Measurements from ENCODE around the gene STK38L.

STK38L gene

DNA sequence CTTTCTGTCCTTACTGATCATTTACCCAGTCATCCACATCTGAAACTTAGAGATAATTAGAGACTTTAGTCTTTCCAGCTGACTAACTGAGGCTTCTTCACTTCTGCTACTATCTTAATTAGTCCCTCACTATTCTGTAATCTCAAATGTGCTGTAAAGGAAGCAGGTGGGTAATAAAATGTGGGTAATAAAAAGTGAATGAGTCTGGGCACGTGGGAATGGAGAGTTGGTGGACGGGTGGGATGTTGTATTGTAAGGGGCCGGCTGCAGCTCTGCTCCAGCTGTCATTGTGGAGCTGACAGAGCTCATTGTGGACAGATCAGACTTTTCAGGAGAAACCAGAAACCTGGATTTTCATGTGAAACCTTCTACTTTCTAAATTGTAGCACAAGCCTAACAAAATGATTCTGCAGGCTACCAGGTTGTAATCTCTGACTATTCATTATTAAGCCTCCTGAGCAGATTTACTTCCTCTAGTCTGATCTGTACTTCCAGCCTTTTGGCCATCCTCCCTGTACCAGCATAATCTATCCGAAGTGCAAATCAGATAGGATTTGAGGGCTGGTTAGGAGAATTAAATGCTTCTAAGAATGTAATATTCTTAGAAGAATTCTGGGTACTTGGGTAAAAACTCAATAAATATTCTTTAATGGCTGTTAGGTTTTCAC lies 46.5 kb downstream of the STK38L start:
- H3K27ac ChIP-seq (ENCODE audit: low read depth, low read length): no peak overlapping the region
- H3K4ac ChIP-seq (ENCODE audit: low read depth, low read length): no peak overlapping the region
- H3K56ac ChIP-seq (ENCODE audit: low read length): no peak overlapping the region
- H3K79me2 ChIP-seq (ENCODE audit: control insufficient read depth, insufficient read depth, low read length): no peaks in the 10 kb centered on the region
- H3K4me1 ChIP-seq (ENCODE audit: control insufficient read depth, low read depth, low read length): peaks cover 4% of the 10 kb centered on the region
- H3K23ac ChIP-seq (ENCODE audit: low read length): no peak overlapping the region
- H3K18ac ChIP-seq (ENCODE audit: low read length): no peak overlapping the region
- no peak overlapping the region for H2BK5ac ChIP-seq (ENCODE audit: low read length)
- H3K36me3 ChIP-seq (ENCODE audit: control insufficient read depth, insufficient read depth, low read length): no peaks in the 10 kb centered on the region
- H3K9ac ChIP-seq (ENCODE audit: low read length): no peak overlapping the region
- H3K4me3 ChIP-seq (ENCODE audit: low read length): no peak overlapping the region
- H3K27me3 ChIP-seq (ENCODE audit: insufficient read depth, low read length, poor library complexity): no peaks in the 10 kb centered on the region
- peaks cover 2% of the 10 kb centered on the region for H3K79me1 ChIP-seq (ENCODE audit: low read length)
- no peak overlapping the region for H3K4me2 ChIP-seq (ENCODE audit: low read length)
- no CpG with 5 or more reads among the region's 4 CpGs for WGBS (ENCODE audit: extremely low coverage, insufficient coverage, low lambda C conversion rate)
- no peak overlapping the region for H4K5ac ChIP-seq (ENCODE audit: low read length)
- no peak overlapping the region for H2AK5ac ChIP-seq (ENCODE audit: low read length)
- H4K8ac ChIP-seq (ENCODE audit: low read depth, low read length): no peak overlapping the region
- no peak overlapping the region for H2BK120ac ChIP-seq (ENCODE audit: low read depth, low read length)
- no peak overlapping the region for H2BK15ac ChIP-seq (replicated peaks; ENCODE audit: low read depth)
- DNase-seq: no peak

DNA sequence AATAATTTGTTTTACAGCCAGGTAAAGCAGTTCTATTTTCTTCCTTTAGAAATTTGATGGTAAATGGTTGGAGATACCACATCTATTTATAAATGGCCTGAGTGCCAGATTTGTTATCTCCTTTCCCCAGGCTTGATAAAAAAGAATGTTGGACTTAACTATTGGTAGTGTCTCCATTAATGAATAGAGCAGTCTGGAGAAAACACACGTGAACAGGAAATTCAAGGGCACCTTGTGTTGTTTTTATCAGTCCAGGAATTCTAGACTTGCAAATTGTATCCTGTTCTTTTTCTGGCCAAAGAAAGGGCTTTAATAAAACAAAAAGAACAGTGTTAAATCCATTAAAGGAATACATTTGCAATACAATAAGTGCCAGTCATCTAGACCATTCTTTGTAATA lies 47.8 kb downstream of the STK38L start:
- Histone ChIP-seq H3K79me2 (ENCODE audit: control insufficient read depth, insufficient read depth, low read length) (no peaks in the 10 kb centered on the region), H3K4me1 (ENCODE audit: control insufficient read depth, low read depth, low read length) (peaks cover 4% of the 10 kb centered on the region), H3K79me1 (ENCODE audit: low read length) (peaks cover 3% of the 10 kb centered on the region), H3K18ac (ENCODE audit: low read length) (no peak overlapping the region), H2BK15ac (replicated peaks; ENCODE audit: low read depth) (no peak overlapping the region), H3K4me3 (ENCODE audit: low read length) (no peak overlapping the region), H3K27me3 (ENCODE audit: insufficient read depth, low read length, poor library complexity) (no peaks in the 10 kb centered on the region), H3K36me3 (ENCODE audit: control insufficient read depth, insufficient read depth, low read length) (no peaks in the 10 kb centered on the region), H3K23ac (ENCODE audit: low read length) (no peak overlapping the region), H2BK5ac (ENCODE audit: low read length) (no peak overlapping the region), H2BK120ac (ENCODE audit: low read depth, low read length) (no peak overlapping the region), H3K9ac (ENCODE audit: low read length) (no peak overlapping the region), H3K4me2 (ENCODE audit: low read length) (no peak overlapping the region), H3K56ac (ENCODE audit: low read length) (no peak overlapping the region), H4K8ac (ENCODE audit: low read depth, low read length) (no peak overlapping the region), H3K4ac (ENCODE audit: low read depth, low read length) (no peak overlapping the region), H3K27ac (ENCODE audit: low read depth, low read length) (no peak overlapping the region), H4K5ac (ENCODE audit: low read length) (no peak overlapping the region), H2AK5ac (ENCODE audit: low read length) (no peak overlapping the region)
- no peak for DNase-seq
- no CpG with 5 or more reads among the region's 1 CpG for WGBS (ENCODE audit: extremely low coverage, insufficient coverage, low lambda C conversion rate)

DNA sequence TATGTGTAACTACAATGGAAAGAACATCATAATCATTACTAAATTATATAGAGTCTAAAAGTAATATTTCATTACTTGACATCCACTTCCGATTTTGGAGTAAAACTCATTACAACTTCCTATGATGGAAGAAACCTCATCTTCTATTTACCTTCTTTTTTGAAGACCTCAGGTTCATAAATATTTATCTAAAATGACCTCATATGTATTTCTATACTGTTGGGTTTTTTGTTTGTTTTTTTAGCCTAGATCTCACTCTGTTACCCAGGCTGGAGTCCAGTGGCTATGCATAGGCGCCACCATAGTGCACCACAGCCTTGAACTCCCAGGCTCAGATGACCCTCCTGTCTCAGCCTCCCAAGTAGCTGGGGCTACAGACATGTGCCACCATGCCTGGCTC lies 48.6 kb downstream of the STK38L start:
- H3K27ac ChIP-seq (ENCODE audit: low read depth, low read length): no peak overlapping the region
- H3K27me3 ChIP-seq (ENCODE audit: insufficient read depth, low read length, poor library complexity): no peaks in the 10 kb centered on the region
- no peak overlapping the region for H2BK15ac ChIP-seq (replicated peaks; ENCODE audit: low read depth)
- no peak overlapping the region for H3K18ac ChIP-seq (ENCODE audit: low read length)
- H2BK120ac ChIP-seq (ENCODE audit: low read depth, low read length): no peak overlapping the region
- no peak overlapping the region for H2AK5ac ChIP-seq (ENCODE audit: low read length)
- no CpG with 5 or more reads among the region's 2 CpGs for WGBS (ENCODE audit: extremely low coverage, insufficient coverage, low lambda C conversion rate)
- peaks cover 4% of the 10 kb centered on the region for H3K4me1 ChIP-seq (ENCODE audit: control insufficient read depth, low read depth, low read length)
- H3K9ac ChIP-seq (ENCODE audit: low read length): no peak overlapping the region
- no peaks in the 10 kb centered on the region for H3K36me3 ChIP-seq (ENCODE audit: control insufficient read depth, insufficient read depth, low read length)
- H3K79me2 ChIP-seq (ENCODE audit: control insufficient read depth, insufficient read depth, low read length): no peaks in the 10 kb centered on the region
- H4K8ac ChIP-seq (ENCODE audit: low read depth, low read length): no peak overlapping the region
- no peak overlapping the region for H3K4me3 ChIP-seq (ENCODE audit: low read length)
- no peak overlapping the region for H2BK5ac ChIP-seq (ENCODE audit: low read length)
- H4K5ac ChIP-seq (ENCODE audit: low read length): no peak overlapping the region
- H3K79me1 ChIP-seq (ENCODE audit: low read length): peaks cover 3% of the 10 kb centered on the region
- DNase-seq: no peak
- no peak overlapping the region for H3K4ac ChIP-seq (ENCODE audit: low read depth, low read length)
- no peak overlapping the region for H3K23ac ChIP-seq (ENCODE audit: low read length)
- no peak overlapping the region for H3K4me2 ChIP-seq (ENCODE audit: low read length)
- H3K56ac ChIP-seq (ENCODE audit: low read length): no peak overlapping the region

GRCh38 chr12:27293463-27293862 lies 49.4 kb downstream of the STK38L start:
- Histone ChIP-seq H4K8ac (ENCODE audit: low read depth, low read length) (no peak overlapping the region), H4K5ac (ENCODE audit: low read length) (no peak overlapping the region), H3K9ac (ENCODE audit: low read length) (no peak overlapping the region), H3K56ac (ENCODE audit: low read length) (no peak overlapping the region), H3K27me3 (ENCODE audit: insufficient read depth, low read length, poor library complexity) (no peaks in the 10 kb centered on the region), H3K4me1 (ENCODE audit: control insufficient read depth, low read depth, low read length) (peaks cover 4% of the 10 kb centered on the region), H3K4ac (ENCODE audit: low read depth, low read length) (no peak overlapping the region), H3K4me3 (ENCODE audit: low read length) (no peak overlapping the region), H2BK120ac (ENCODE audit: low read depth, low read length) (no peak overlapping the region), H3K27ac (ENCODE audit: low read depth, low read length) (no peak overlapping the region), H2BK5ac (ENCODE audit: low read length) (no peak overlapping the region), H3K79me2 (ENCODE audit: control insufficient read depth, insufficient read depth, low read length) (no peaks in the 10 kb centered on the region), H3K23ac (ENCODE audit: low read length) (no peak overlapping the region), H2BK15ac (replicated peaks; ENCODE audit: low read depth) (no peak overlapping the region), H3K36me3 (ENCODE audit: control insufficient read depth, insufficient read depth, low read length) (no peaks in the 10 kb centered on the region), H2AK5ac (ENCODE audit: low read length) (no peak overlapping the region), H3K79me1 (ENCODE audit: low read length) (peaks cover 3% of the 10 kb centered on the region), H3K18ac (ENCODE audit: low read length) (no peak overlapping the region), H3K4me2 (ENCODE audit: low read length) (no peak overlapping the region)
- DNase-seq: no peak
- WGBS (ENCODE audit: extremely low coverage, insufficient coverage, low lambda C conversion rate): no CpG with 5 or more reads among the region's 3 CpGs

DNA sequence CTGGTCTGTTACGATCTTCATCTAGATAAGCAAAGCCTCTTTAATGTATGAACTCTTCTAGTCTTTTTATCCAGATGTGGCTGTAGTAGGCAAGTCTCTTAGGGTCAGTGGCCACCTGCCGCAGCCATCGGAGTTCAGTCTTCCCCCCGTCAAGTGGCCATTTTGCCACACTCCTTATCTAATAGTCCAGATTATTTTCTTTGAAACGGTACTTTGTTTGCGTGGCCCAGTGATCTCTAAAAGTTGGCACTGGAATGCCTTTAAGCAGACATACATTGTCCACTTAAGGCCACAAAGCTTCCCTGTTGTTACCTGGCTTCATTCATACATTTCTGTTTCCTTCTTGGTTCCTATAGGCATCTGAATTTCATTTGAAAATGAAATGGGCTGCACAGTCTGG lies 52.6 kb downstream of the STK38L start:
- WGBS (ENCODE audit: extremely low coverage, insufficient coverage, low lambda C conversion rate): no CpG with 5 or more reads among the region's 6 CpGs
- Histone ChIP-seq H3K79me1 (ENCODE audit: low read length) (peaks cover 3% of the 10 kb centered on the region), H2AK5ac (ENCODE audit: low read length) (no peak overlapping the region)

DNA sequence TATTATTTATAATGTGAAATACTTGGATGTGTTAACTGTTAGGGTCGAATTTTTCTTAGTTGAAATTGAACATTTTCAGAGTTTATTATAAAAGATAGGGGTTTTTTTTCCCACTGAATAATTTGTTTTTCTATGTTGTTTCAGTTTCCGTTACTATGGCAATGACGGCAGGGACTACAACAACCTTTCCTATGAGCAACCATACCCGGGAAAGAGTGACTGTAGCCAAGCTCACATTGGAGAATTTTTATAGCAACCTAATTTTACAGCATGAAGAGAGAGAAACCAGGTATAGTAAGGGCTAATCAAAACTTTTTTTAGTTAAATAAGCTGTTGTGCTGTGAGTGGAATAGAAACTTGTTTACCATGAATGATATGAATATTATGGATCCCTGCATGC lies 53.5 kb downstream of the STK38L start:
- no peak overlapping the region for H3K4ac ChIP-seq (ENCODE audit: low read depth, low read length)
- no peaks in the 10 kb centered on the region for H3K27me3 ChIP-seq (ENCODE audit: insufficient read depth, low read length, poor library complexity)
- H2AK5ac ChIP-seq (ENCODE audit: low read length): no peak overlapping the region
- no peak overlapping the region for H2BK120ac ChIP-seq (ENCODE audit: low read depth, low read length)
- no peak for DNase-seq
- no peak overlapping the region for H3K56ac ChIP-seq (ENCODE audit: low read length)
- no peak overlapping the region for H3K4me2 ChIP-seq (ENCODE audit: low read length)
- H3K9ac ChIP-seq (ENCODE audit: low read length): no peak overlapping the region
- no peaks in the 10 kb centered on the region for H3K4me1 ChIP-seq (ENCODE audit: control insufficient read depth, low read depth, low read length)
- H3K36me3 ChIP-seq (ENCODE audit: control insufficient read depth, insufficient read depth, low read length): no peaks in the 10 kb centered on the region
- H3K79me1 ChIP-seq (ENCODE audit: low read length): peaks cover 3% of the 10 kb centered on the region
- no peak overlapping the region for H3K4me3 ChIP-seq (ENCODE audit: low read length)
- H3K18ac ChIP-seq (ENCODE audit: low read length): no peak overlapping the region
- WGBS (ENCODE audit: extremely low coverage, insufficient coverage, low lambda C conversion rate): no CpG with 5 or more reads among the region's 4 CpGs
- no peak overlapping the region for H4K8ac ChIP-seq (ENCODE audit: low read depth, low read length)
- H4K5ac ChIP-seq (ENCODE audit: low read length): no peak overlapping the region
- H3K79me2 ChIP-seq (ENCODE audit: control insufficient read depth, insufficient read depth, low read length): no peaks in the 10 kb centered on the region
- H2BK15ac ChIP-seq (replicated peaks; ENCODE audit: low read depth): no peak overlapping the region
- H2BK5ac ChIP-seq (ENCODE audit: low read length): no peak overlapping the region
- no peak overlapping the region for H3K23ac ChIP-seq (ENCODE audit: low read length)
- no peak overlapping the region for H3K27ac ChIP-seq (ENCODE audit: low read depth, low read length)

More for the DNA sequence above, 52.6 kb downstream of the STK38L start:
- Histone ChIP-seq H3K4me2 (ENCODE audit: low read length) (no peak overlapping the region), H3K27me3 (ENCODE audit: insufficient read depth, low read length, poor library complexity) (no peaks in the 10 kb centered on the region), H3K56ac (ENCODE audit: low read length) (no peak overlapping the region), H3K9ac (ENCODE audit: low read length) (no peak overlapping the region), H3K27ac (ENCODE audit: low read depth, low read length) (no peak overlapping the region), H2BK120ac (ENCODE audit: low read depth, low read length) (no peak overlapping the region), H3K18ac (ENCODE audit: low read length) (no peak overlapping the region), H4K5ac (ENCODE audit: low read length) (no peak overlapping the region), H2BK5ac (ENCODE audit: low read length) (no peak overlapping the region), H3K23ac (ENCODE audit: low read length) (no peak overlapping the region), H3K4me1 (ENCODE audit: control insufficient read depth, low read depth, low read length) (no peaks in the 10 kb centered on the region), H3K4me3 (ENCODE audit: low read length) (no peak overlapping the region), H2BK15ac (replicated peaks; ENCODE audit: low read depth) (no peak overlapping the region), H3K4ac (ENCODE audit: low read depth, low read length) (no peak overlapping the region), H3K79me2 (ENCODE audit: control insufficient read depth, insufficient read depth, low read length) (no peaks in the 10 kb centered on the region), H3K36me3 (ENCODE audit: control insufficient read depth, insufficient read depth, low read length) (no peaks in the 10 kb centered on the region), H4K8ac (ENCODE audit: low read depth, low read length) (no peak overlapping the region)
- DNase-seq: no peak
